Measurements from ENCODE around the gene AMBRA1. TPM values are rescaled to one million over a fixed set of nuclear protein-coding genes. Genes with fewer than 3 reads are reported as not detected.

AMBRA1 gene
- total and polyA plus RNA-seq, 2 of the 8 experiments (the other 6 are each of a cell fraction or from before 2014, with no cell fraction given) = 14.2 to 37.4 TPM

DNA sequence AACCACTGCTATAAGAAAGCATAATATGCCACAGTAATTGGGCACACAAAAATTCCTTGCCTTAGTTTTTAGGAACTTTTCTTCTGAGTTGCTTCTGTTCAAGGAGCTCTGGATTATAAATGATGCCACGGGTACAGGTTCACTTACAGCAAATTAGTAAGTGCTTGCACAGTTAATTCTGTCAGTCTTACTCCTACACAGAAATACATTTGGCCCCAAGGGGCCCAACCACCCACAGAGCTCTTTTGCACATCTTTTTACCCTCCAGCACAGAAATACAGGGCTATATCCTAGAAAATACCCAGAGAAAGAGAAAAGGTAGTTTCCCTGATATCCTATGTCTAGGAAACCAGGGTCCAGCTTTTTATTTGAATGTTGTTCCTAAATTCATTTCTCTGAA, 115.6 kb downstream of the AMBRA1 start:
- Histone ChIP-seq H3K4me3 (ENCODE audit: extremely low read depth in 1 of 4, insufficient read depth in 2 of 4, low read depth in 3 of 4, low read length in 4 of 4) (no peak overlapping the region), H3K9ac (replicated peaks in 1 of 4; ENCODE audit: extremely low read depth in 1 of 4, low read depth in 3 of 4, low read length in 3 of 4) (no peak overlapping the region), H3K23me2 (ENCODE audit: low read depth, low read length) (no peaks in the 10 kb centered on the region), H2BK5ac (ENCODE audit: low read depth, low read length) (no peak overlapping the region), H3K4me1 (replicated peaks in 1 of 4; ENCODE audit: control insufficient read depth in 3 of 4, insufficient read depth in 4 of 4, low read length in 3 of 4) (no peaks in the 10 kb centered on the region), H2BK120ac (replicated peaks; ENCODE audit: low read depth, low read length) (no peak overlapping the region), H3K79me1 (ENCODE audit: low read depth, low read length) (peaks cover 2% of the 10 kb centered on the region; the same call in 1 of the 2 replicates), H3K27me3 (replicated peaks in 1 of 4; ENCODE audit: control insufficient read depth in 3 of 4, extremely low read depth in 1 of 4, insufficient read depth in 3 of 4, low read length in 3 of 4) (no peaks in the 10 kb centered on the region), H2AFZ (ENCODE audit: low read length) (no peak overlapping the region), H2BK12ac (ENCODE audit: low read depth, low read length) (no peak overlapping the region), H3K36me3 (ENCODE audit: control insufficient read depth in 2 of 4, insufficient read depth in 4 of 4, low read length in 3 of 4) (no peaks in the 10 kb centered on the region), H4K5ac (ENCODE audit: insufficient read length, low read depth, low read length) (no peak overlapping the region), H2BK20ac (ENCODE audit: low read length) (no peak overlapping the region), H2AK5ac (ENCODE audit: low read depth, low read length) (no peak overlapping the region), H3K4me2 (ENCODE audit: insufficient read depth in 1 of 2, low read depth in 2 of 2, low read length in 2 of 2) (no peak overlapping the region), H2BK15ac (ENCODE audit: low read length) (no peak overlapping the region), H3K27ac (ENCODE audit: low read depth, low read length) (no peak overlapping the region), H3K79me2 (ENCODE audit: control insufficient read depth in 1 of 2, insufficient read depth in 2 of 2, low read length in 2 of 2) (no peaks in the 10 kb centered on the region), H4K91ac (replicated peaks; ENCODE audit: insufficient read length, low read length) (no peak overlapping the region), H3K9me3 (ENCODE audit: insufficient read depth in 2 of 2, low read depth in 1 of 2, low read length in 1 of 2) (no peaks in the 10 kb centered on the region), H4K20me1 (replicated peaks in 1 of 2; ENCODE audit: control insufficient read depth in 1 of 2, insufficient read depth in 2 of 2, low read length in 2 of 2) (no peaks in the 10 kb centered on the region), H4K8ac (ENCODE audit: extremely low read depth, insufficient read depth, low read length) (no peak overlapping the region), H3K18ac (ENCODE audit: extremely low read depth, low read length) (no peak overlapping the region), H3K56ac (replicated peaks; ENCODE audit: insufficient read length, low read depth, low read length) (no peak overlapping the region), H3K4ac (replicated peaks; ENCODE audit: insufficient read length, low read depth, low read length) (no peak overlapping the region), H3K23ac (ENCODE audit: insufficient read length) (no peak overlapping the region), H3K14ac (ENCODE audit: insufficient read length) (no peak overlapping the region)
- 89% methylated on average over 1 of the region's 1 CpG; no CpG with 5 or more reads in 1 of the 2 experiments for WGBS, 2 experiments (ENCODE audit: extremely low coverage in 1 of 2, insufficient coverage in 1 of 2, insufficient read length in 1 of 2, insufficient replicate concordance in 2 of 2, low coverage in 1 of 2, low lambda C conversion rate in 2 of 2, missing lambda C conversion rate in 1 of 2)
- DNase-seq (ENCODE audit: low read depth in 1 of 2, low spot score in 2 of 2) = no peak
- FAIRE-seq = no peak
- ChIA-PET CTCF (ENCODE audit: partially characterized antibody) (interaction anchor here (0.7 to 3.5 kb wide), 6 partner anchors 11 to 111 kb away, joined by 3 to 33 read pairs (median 4); no protein-coding TSS in a partner anchor), POLR2A (ENCODE audit: partially characterized antibody) (interaction anchor here (0.7 to 1.0 kb wide), 2 partner anchors 12 to 35 kb away, joined by 3 read pairs; no protein-coding TSS in a partner anchor)
- TF ChIP-seq PHF8 (conservative IDR thresholded peaks at IDR 0.05; ENCODE audit: low read depth, low read length) (no peak), ATF2 (IDR thresholded peaks at IDR 0.05; ENCODE audit: low read length) (no peak), POLR2AphosphoS5 (IDR thresholded peaks at IDR 0.05; ENCODE audit: low read depth, low read length) (no peak), CBX8 (IDR thresholded peaks at IDR 0.05; ENCODE audit: borderline replicate concordance, low read depth, low read length) (no peak), HDAC6 (IDR thresholded peaks at IDR 0.05; ENCODE audit: low read depth, low read length) (no peak), RBBP5 (IDR thresholded peaks at IDR 0.05; ENCODE audit: borderline replicate concordance, low read depth, low read length) (no peak), CHD2 (IDR thresholded peaks at IDR 0.05; ENCODE audit: low read length) (no peak), TEAD4 (IDR thresholded peaks at IDR 0.05; ENCODE audit: low read depth, low read length) (no peak), TCF12 (IDR thresholded peaks at IDR 0.05; ENCODE audit: low read depth, low read length) (no peak), CHD1 (IDR thresholded peaks at IDR 0.05; ENCODE audit: low read depth, low read length) (no peak), EGR1 (IDR thresholded peaks at IDR 0.05; ENCODE audit: borderline replicate concordance, low read depth, low read length) (no peak)
- TF ChIP-seq, protein P1, sequence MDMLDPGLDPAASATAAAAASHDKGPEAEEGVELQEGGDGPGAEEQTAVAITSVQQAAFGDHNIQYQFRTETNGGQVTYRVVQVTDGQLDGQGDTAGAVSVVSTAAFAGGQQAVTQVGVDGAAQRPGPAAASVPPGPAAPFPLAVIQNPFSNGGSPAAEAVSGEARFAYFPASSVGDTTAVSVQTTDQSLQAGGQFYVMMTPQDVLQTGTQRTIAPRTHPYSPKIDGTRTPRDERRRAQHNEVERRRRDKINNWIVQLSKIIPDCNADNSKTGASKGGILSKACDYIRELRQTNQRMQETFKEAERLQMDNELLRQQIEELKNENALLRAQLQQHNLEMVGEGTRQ (IDR thresholded peaks at IDR 0.05; ENCODE audit: low read length) = no peak

Measured in H1 (cell line).